ENCODE results near the gene RNF34.
"Not testable (repeated sequence)": the region's sequence is repeated elsewhere in the genome, so short reads cannot be mapped to it uniquely, and the experiment has no call there.

Gene RNF34, protein sequence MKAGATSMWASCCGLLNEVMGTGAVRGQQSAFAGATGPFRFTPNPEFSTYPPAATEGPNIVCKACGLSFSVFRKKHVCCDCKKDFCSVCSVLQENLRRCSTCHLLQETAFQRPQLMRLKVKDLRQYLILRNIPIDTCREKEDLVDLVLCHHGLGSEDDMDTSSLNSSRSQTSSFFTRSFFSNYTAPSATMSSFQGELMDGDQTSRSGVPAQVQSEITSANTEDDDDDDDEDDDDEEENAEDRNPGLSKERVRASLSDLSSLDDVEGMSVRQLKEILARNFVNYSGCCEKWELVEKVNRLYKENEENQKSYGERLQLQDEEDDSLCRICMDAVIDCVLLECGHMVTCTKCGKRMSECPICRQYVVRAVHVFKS

GRCh38 chr12:121399391-121400331 is at the start of gene RNF34:
RNF34 (plus strand) TSS chr12:121400118; CDS start chr12:121400213, 95 bp downstream.
- Histone ChIP-seq H3K4me1 (ENCODE audit: insufficient read depth, low read length) (no peaks in the 10 kb centered on the region), H3K36me3 (ENCODE audit: insufficient read depth, low read length) (no peaks in the 10 kb centered on the region), H3K9me3 (ENCODE audit: control insufficient read depth, insufficient read depth, low read length) (no peaks in the 10 kb centered on the region)

GRCh38 chr12:121351820-121352681 is 47.9 kb upstream of the RNF34 start, which contains the start of gene ANAPC5:
ANAPC5 (minus strand) TSS chr12:121352411; CDS start chr12:121352340, 71 bp downstream.
- H3K9me3 ChIP-seq (ENCODE audit: control insufficient read depth, insufficient read depth, low read length) = no peaks in the 10 kb centered on the region
- H3K4me1 ChIP-seq (ENCODE audit: insufficient read depth, low read length) = no peaks in the 10 kb centered on the region
- no peaks in the 10 kb centered on the region for H3K36me3 ChIP-seq (ENCODE audit: insufficient read depth, low read length)
- H3K9ac ChIP-seq (ENCODE audit: low read depth, low read length) = peak within 1 kb of the TSS; percentile 64

More at GRCh38 chr12:121399391-121400331, at the start of gene RNF34:
- peak within 1 kb of the TSS; percentile 85 for H3K9ac ChIP-seq (ENCODE audit: low read depth, low read length)

- Histone ChIP-seq H3K9ac (ENCODE audit: low read depth, low read length) (peak overlapping the region; percentile 64), H3K36me3 (ENCODE audit: insufficient read depth, low read length) (no peaks in the 10 kb centered on the region), H3K4me1 (ENCODE audit: insufficient read depth, low read length) (no peaks in the 10 kb centered on the region)
These were observed 47.3 kb upstream of the RNF34 start for GRCh38 chr12:121352682-121353018.

GRCh38 chr12:121355818-121356217 is 44.1 kb upstream of the RNF34 start:
- H3K4me1 ChIP-seq (ENCODE audit: insufficient read depth, low read length) = no peaks in the 10 kb centered on the region
- no peak overlapping the region for H3K9ac ChIP-seq (ENCODE audit: low read depth, low read length)
- no peaks in the 10 kb centered on the region for H3K36me3 ChIP-seq (ENCODE audit: insufficient read depth, low read length)
- H3K9me3 ChIP-seq (ENCODE audit: control insufficient read depth, insufficient read depth, low read length) = no peaks in the 10 kb centered on the region

More at GRCh38 chr12:121352682-121353018, 47.3 kb upstream of the RNF34 start:
- no peaks in the 10 kb centered on the region for H3K9me3 ChIP-seq (ENCODE audit: control insufficient read depth, insufficient read depth, low read length)

GRCh38 chr12:121356657-121357056 is 43.3 kb upstream of the RNF34 start:
- Histone ChIP-seq H3K36me3 (ENCODE audit: insufficient read depth, low read length) (no peaks in the 10 kb centered on the region), H3K9me3 (ENCODE audit: control insufficient read depth, insufficient read depth, low read length) (no peaks in the 10 kb centered on the region), H3K4me1 (ENCODE audit: insufficient read depth, low read length) (no peaks in the 10 kb centered on the region), H3K9ac (ENCODE audit: low read depth, low read length) (no peak overlapping the region)

GRCh38 chr12:121357331-121357730 is 42.6 kb upstream of the RNF34 start:
- H3K4me1 ChIP-seq (ENCODE audit: insufficient read depth, low read length) = no peaks in the 10 kb centered on the region
- no peaks in the 10 kb centered on the region for H3K9me3 ChIP-seq (ENCODE audit: control insufficient read depth, insufficient read depth, low read length)
- H3K36me3 ChIP-seq (ENCODE audit: insufficient read depth, low read length) = no peaks in the 10 kb centered on the region
- no peak overlapping the region for H3K9ac ChIP-seq (ENCODE audit: low read depth, low read length)

GRCh38 chr12:121358073-121358472 is 41.8 kb upstream of the RNF34 start:
- Histone ChIP-seq H3K9ac (ENCODE audit: low read depth, low read length) (no peak overlapping the region), H3K4me1 (ENCODE audit: insufficient read depth, low read length) (no peaks in the 10 kb centered on the region), H3K9me3 (ENCODE audit: control insufficient read depth, insufficient read depth, low read length) (no peaks in the 10 kb centered on the region), H3K36me3 (ENCODE audit: insufficient read depth, low read length) (no peaks in the 10 kb centered on the region)

DNA sequence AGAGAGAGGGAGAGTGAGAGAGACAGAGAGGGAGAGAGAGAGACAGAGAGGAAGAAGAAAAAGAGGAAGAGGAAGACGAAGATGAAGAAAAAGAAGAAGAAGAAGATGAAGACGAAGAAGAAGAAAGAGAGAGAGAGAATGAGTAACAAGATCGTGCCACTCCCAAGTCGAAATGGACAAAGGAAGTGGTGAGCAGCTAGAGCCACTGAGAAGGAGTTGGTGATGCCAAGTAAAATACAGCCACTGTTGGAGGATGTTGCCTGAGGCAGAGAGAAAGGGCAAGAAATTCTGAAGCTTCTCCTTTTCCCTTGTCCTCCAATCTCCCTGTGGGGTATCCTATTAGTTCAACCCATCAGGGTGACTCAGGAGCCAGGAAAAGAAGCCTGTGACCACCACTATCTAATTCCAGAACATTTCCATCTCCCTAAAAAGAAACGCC is 35.2 kb upstream of the RNF34 start:
- Histone ChIP-seq H3K36me3 (ENCODE audit: insufficient read depth, low read length) (no peaks in the 10 kb centered on the region), H3K9ac (ENCODE audit: low read depth, low read length) (no peak overlapping the region), H3K4me1 (ENCODE audit: insufficient read depth, low read length) (no peaks in the 10 kb centered on the region), H3K9me3 (ENCODE audit: control insufficient read depth, insufficient read depth, low read length) (no peaks in the 10 kb centered on the region)

- H3K9ac ChIP-seq (ENCODE audit: low read depth, low read length) = no peak overlapping the region
- H3K36me3 ChIP-seq (ENCODE audit: insufficient read depth, low read length) = no peaks in the 10 kb centered on the region
- H3K9me3 ChIP-seq (ENCODE audit: control insufficient read depth, insufficient read depth, low read length) = no peaks in the 10 kb centered on the region
- H3K4me1 ChIP-seq (ENCODE audit: insufficient read depth, low read length) = no peaks in the 10 kb centered on the region
These were observed 34.4 kb upstream of the RNF34 start for GRCh38 chr12:121365416-121366062.

DNA sequence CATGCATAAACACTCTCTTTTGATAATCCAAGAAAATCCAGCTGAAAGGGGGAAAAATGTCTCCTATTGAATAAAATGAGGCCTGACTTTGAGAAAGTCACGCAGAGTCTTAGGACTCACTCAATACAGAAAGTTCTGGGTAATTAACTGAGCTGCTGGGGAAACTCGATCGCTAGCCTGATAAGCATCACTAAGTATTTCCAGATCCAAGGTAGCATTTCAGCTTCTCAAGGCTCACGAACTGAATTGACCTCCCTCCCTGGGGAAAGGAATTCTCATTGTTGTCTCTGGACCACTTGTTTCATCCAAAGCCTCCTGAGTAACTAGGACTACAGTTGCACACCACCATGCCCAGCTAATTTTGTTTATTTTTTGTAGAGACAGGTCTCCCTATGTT is 33.9 kb upstream of the RNF34 start:
- H3K4me1 ChIP-seq (ENCODE audit: insufficient read depth, low read length) = no peaks in the 10 kb centered on the region
- H3K9me3 ChIP-seq (ENCODE audit: control insufficient read depth, insufficient read depth, low read length) = no peaks in the 10 kb centered on the region
- H3K9ac ChIP-seq (ENCODE audit: low read depth, low read length) = no peak overlapping the region
- H3K36me3 ChIP-seq (ENCODE audit: insufficient read depth, low read length) = no peaks in the 10 kb centered on the region

DNA sequence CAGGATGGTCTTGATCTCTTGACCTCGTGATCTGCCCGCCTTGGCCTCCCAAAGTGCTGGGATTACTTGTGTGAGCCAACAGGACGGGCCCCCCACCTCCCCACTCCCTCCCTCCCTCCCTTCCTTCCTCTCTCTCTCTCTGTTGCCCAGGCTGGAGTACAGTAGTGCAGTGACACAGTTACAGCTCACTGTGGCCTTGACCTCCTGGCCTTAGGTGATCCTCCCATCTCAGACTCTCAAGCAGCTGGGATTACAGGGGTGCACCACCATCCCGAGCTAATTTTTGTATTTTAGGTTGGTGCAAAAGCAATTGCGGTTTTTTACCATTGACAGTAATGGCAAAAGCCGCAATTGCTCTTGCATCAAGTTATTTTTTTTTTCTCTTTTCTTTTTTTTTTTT is 28.5 kb upstream of the RNF34 start:
- Histone ChIP-seq H3K9me3 (ENCODE audit: control insufficient read depth, insufficient read depth, low read length) (no peaks in the 10 kb centered on the region), H3K36me3 (ENCODE audit: insufficient read depth, low read length) (no peaks in the 10 kb centered on the region), H3K4me1 (ENCODE audit: insufficient read depth, low read length) (no peaks in the 10 kb centered on the region), H3K9ac (ENCODE audit: low read depth, low read length) (no peak overlapping the region)

- Histone ChIP-seq H3K9me3 (ENCODE audit: control insufficient read depth, insufficient read depth, low read length) (no peaks in the 10 kb centered on the region), H3K4me1 (ENCODE audit: insufficient read depth, low read length) (no peaks in the 10 kb centered on the region), H3K36me3 (ENCODE audit: insufficient read depth, low read length) (no peaks in the 10 kb centered on the region), H3K9ac (ENCODE audit: low read depth, low read length) (no peak overlapping the region)
These were observed 26.2 kb upstream of the RNF34 start for GRCh38 chr12:121373755-121374154.

GRCh38 chr12:121374336-121374735 is 25.6 kb upstream of the RNF34 start:
- not testable (repeated sequence) for H3K36me3 ChIP-seq (ENCODE audit: insufficient read depth, low read length); H3K9me3 ChIP-seq (ENCODE audit: control insufficient read depth, insufficient read depth, low read length)

More at GRCh38 chr12:121374336-121374735, 25.6 kb upstream of the RNF34 start:
- H3K4me1 ChIP-seq (ENCODE audit: insufficient read depth, low read length); H3K9ac ChIP-seq (ENCODE audit: low read depth, low read length): not testable (repeated sequence)

All from ES-I3 (cell line).